Keratinocyte (primary cell): ENCODE data around the gene KLHL25. TPM values are rescaled to one million over a fixed set of nuclear protein-coding genes. Genes with fewer than 3 reads are reported as not detected.
A peak's percentile ranks its signal among the peaks of the same experiment; 100 is the strongest.

Source experiments
- DNase-seq: peaks from one replicate; pipeline ENCODE4 v3.0.0-alpha.2; 2011; ENCODE audit warnings: low read depth, missing footprints, low spot score
- FAIRE-seq: peaks from 2 replicates; lab custom pipeline; 2011; peaks lifted over from hg19 to GRCh38; lab: Jason Lieb, UNC
- H2AFZ ChIP-seq: 2 replicates; pipeline ENCODE4 v1.6.0; 2012; ENCODE audit warnings: low read length, control low read depth, inconsistent platforms; ENCODE audit not compliant: control insufficient read depth
- H3K27ac ChIP-seq: 2 replicates; pipeline ENCODE4 v1.5.1; 2011; ENCODE audit warnings: low read length; ENCODE audit not compliant: control insufficient read depth, insufficient read depth
- H3K27me3 ChIP-seq: 3 replicates; pipeline ENCODE4 v1.6.0; 2011; ENCODE audit warnings: low read length; ENCODE audit not compliant: control insufficient read depth, insufficient read depth; ENCODE audit errors: extremely low read depth
- H3K36me3 ChIP-seq, 2 experiments: 2 replicates in 1 of 2; 3 replicates in 1 of 2; pipeline ENCODE4 v1.5.1; 2011; ENCODE audit warnings: low read length in 2 of 2, mild to moderate bottlenecking in 1 of 2; ENCODE audit not compliant: control insufficient read depth in 2 of 2, insufficient read depth in 2 of 2; ENCODE audit errors: extremely low read depth in 1 of 2
- H3K4me1 ChIP-seq: 3 replicates; pipeline ENCODE4 v1.5.1; 2011; ENCODE audit warnings: low read length; ENCODE audit not compliant: control insufficient read depth, insufficient read depth; ENCODE audit errors: extremely low read depth
- H3K4me2 ChIP-seq: 3 replicates; pipeline ENCODE4 v1.6.0; 2011; ENCODE audit warnings: low read depth, low read length; ENCODE audit not compliant: control insufficient read depth, insufficient read depth; ENCODE audit errors: extremely low read depth
- H3K4me3 ChIP-seq, 3 experiments: fragments of 200-600 bp in 1 of 3; sonication (generic) in 1 of 3; 2 replicates in 2 of 3; 3 replicates in 1 of 3; pipeline ENCODE4 v1.5.1; 2011 to 2016; ENCODE audit warnings: low read length in 3 of 3, mild to moderate bottlenecking in 3 of 3, control low read depth in 2 of 3, inconsistent platforms in 1 of 3, low read depth in 1 of 3, mixed read lengths in 1 of 3, mixed run types in 1 of 3, moderate library complexity in 1 of 3; ENCODE audit not compliant: control insufficient read depth in 2 of 3, insufficient read depth in 2 of 3; ENCODE audit errors: extremely low read depth in 1 of 3
- H3K79me2 ChIP-seq: 2 replicates; pipeline ENCODE4 v1.6.0; 2012; ENCODE audit warnings: low read length; ENCODE audit not compliant: control insufficient read depth, insufficient read depth
- H3K9ac ChIP-seq: 3 replicates; pipeline ENCODE4 v1.6.0; 2011; ENCODE audit warnings: low read length; ENCODE audit not compliant: control insufficient read depth, insufficient read depth; ENCODE audit errors: extremely low read depth
- H3K9me1 ChIP-seq: 3 replicates; pipeline ENCODE4 v1.6.0; 2011; ENCODE audit warnings: low read length; ENCODE audit not compliant: control insufficient read depth, insufficient read depth; ENCODE audit errors: extremely low read depth
- H3K9me3 ChIP-seq: 2 replicates; pipeline ENCODE4 v1.5.1; 2012; ENCODE audit warnings: low read depth, low read length; ENCODE audit not compliant: control insufficient read depth
- H4K20me1 ChIP-seq: 3 replicates; pipeline ENCODE4 v1.6.0; 2011; ENCODE audit warnings: low read length; ENCODE audit not compliant: control insufficient read depth, insufficient read depth; ENCODE audit errors: extremely low read depth
- EZH2 ChIP-seq: IDR thresholded peaks from one replicate; pipeline ENCODE4 v1.6.1; 2012; ENCODE audit warnings: inconsistent platforms, mild to moderate bottlenecking, low read length, moderate library complexity
- dilution Hi-C: fragments of 300-500 bp; cut with MboI; formaldehyde crosslinking; loops from one replicate; pipeline ENCODE4 v1.7.0; 2020; ENCODE audit warnings: low sequenced_read_pairs; ENCODE audit not compliant: extremely low pct_ligation_motif_present
- polyA minus RNA-seq, 3 experiments: library from RNA; depleted of rRNA, polyadenylated mRNA; stranded (reverse); fragments of >200 nt; gene quantifications; 1 replicate in 1 of 3; 2 replicates in 1 of 3; 3 replicates in 1 of 3; pipeline ENCODE4 v1.2.3, GENCODE V29; 2011
- polyA plus RNA-seq, 5 experiments: library from polyadenylated mRNA; depleted of rRNA in 3 of 5; stranded (reverse) in 3 of 5; stranded (forward) in 1 of 5; unstranded in 1 of 5; fragments of >200 nt; gene quantifications; 1 replicate in 1 of 5; 2 replicates in 3 of 5; 3 replicates in 1 of 5; pipeline versions ENCODE4 v1.2.1 to v1.2.3, GENCODE V29; 2011 to 2012; ENCODE audit warnings: missing spikeins in 2 of 5, low read depth in 1 of 5, low replicate concordance in 1 of 5
- TF ChIP-seq, protein P1 (sequence below), 3 experiments: IDR thresholded peaks in 1 of 3; conservative IDR thresholded peaks in 1 of 3; optimal IDR thresholded peaks in 1 of 3; 2 replicates in 2 of 3; 3 replicates in 1 of 3; pipeline versions ENCODE3 to v1.5.1; 2011; ENCODE audit warnings: low read length in 3 of 3, mild to moderate bottlenecking in 3 of 3, moderate library complexity in 2 of 3, control low read depth in 1 of 3, inconsistent platforms in 1 of 3; ENCODE audit not compliant: insufficient read depth in 2 of 3; ENCODE audit errors: extremely low read depth in 1 of 3

Gene KLHL25, protein sequence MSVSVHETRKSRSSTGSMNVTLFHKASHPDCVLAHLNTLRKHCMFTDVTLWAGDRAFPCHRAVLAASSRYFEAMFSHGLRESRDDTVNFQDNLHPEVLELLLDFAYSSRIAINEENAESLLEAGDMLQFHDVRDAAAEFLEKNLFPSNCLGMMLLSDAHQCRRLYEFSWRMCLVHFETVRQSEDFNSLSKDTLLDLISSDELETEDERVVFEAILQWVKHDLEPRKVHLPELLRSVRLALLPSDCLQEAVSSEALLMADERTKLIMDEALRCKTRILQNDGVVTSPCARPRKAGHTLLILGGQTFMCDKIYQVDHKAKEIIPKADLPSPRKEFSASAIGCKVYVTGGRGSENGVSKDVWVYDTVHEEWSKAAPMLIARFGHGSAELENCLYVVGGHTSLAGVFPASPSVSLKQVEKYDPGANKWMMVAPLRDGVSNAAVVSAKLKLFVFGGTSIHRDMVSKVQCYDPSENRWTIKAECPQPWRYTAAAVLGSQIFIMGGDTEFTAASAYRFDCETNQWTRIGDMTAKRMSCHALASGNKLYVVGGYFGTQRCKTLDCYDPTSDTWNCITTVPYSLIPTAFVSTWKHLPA
- polyA plus RNA-seq (2.1 to 4.4 TPM (median 2.7 TPM) in 3 replicates), polyA minus RNA-seq (3.1 to 7.2 TPM (median 4.1 TPM) in 3 replicates)
- 0.60 TPM for polyA plus RNA-seq (2011; ENCODE audit: low read depth)
- polyA plus RNA-seq (2011; cell fraction: cytosol; rRNA removed) = 1.5 and 2.4 TPM in 2 replicates
- 5.1 and 6.5 TPM in 2 replicates for polyA plus RNA-seq (2011; cell fraction: nucleus; rRNA removed)
- 2.7 and 2.8 TPM in 2 replicates for polyA plus RNA-seq (2012; ENCODE audit: low replicate concordance)
- 3.3 TPM for polyA minus RNA-seq (2011; cell fraction: cytosol; rRNA and poly(A)+ RNA removed)
- 5.3 and 5.4 TPM in 2 replicates for polyA minus RNA-seq (2011; cell fraction: nucleus; rRNA and poly(A)+ RNA removed)

DNA sequence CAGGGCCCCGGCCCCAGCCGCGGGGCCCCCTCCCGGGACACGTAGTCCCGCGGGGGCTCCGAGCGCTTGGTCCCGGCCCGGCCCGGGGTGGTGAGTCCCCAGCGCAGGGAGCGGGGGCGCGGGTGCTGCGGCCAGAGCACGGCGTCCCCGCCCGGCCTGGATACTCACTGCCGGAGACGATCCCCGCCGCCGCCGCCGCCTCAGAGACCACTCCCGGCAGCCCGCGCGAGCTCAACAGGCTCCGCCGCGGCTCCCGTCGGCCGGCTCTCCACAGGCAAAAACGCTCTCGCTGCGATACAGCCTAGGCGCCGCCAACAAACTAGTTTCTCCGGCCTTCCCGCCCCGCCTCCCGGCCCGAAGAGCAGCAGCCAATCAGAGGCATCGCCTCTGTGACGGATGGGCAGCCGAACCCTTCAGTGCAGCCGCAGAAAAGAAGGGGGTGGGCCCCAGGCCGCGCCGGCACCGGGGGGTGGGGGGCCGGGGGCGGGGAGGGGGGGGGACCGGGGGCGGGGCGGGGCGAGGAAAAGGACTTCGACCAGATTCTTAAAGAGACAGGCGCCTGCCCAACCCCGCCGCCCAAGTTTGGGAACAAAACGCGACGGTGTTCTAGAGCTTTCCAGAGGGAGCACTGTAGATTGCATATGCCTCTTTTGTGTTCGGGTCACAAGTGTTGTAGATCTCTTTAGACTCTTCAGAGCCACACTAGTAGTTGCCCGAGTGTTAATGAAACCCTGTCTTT lies at the start of gene KLHL25:
Gene KLHL25, minus strand, starts transcription at position 328 of the 739 bp plus-strand sequence. CDS start 25,115 bp downstream, outside the sequence.
- Histone ChIP-seq H3K79me2 (peaks cover 29% of the 10 kb centered on the region), H3K27ac (peak within 1 kb of the TSS; percentile 49), H3K9me1 (no peaks in the 10 kb centered on the region), H4K20me1 (no peaks in the 10 kb centered on the region), H2AFZ (peak within 1 kb of the TSS; percentile 96), H3K4me2 (peak within 1 kb of the TSS; percentile 99), H3K4me1 (peaks cover 17% of the 10 kb centered on the region), H3K9ac (peak within 1 kb of the TSS; percentile 80), H3K27me3 (no peaks in the 10 kb centered on the region), H3K9me3 (no peaks in the 10 kb centered on the region), H3K36me3 (no peaks in the 10 kb centered on the region), H3K4me3 (peak within 1 kb of the TSS; percentile 60 to 86 (median 81))
- FAIRE-seq = peak; percentile 36
- dilution Hi-C loops = no loop called here
- no peak for DNase-seq
- TF ChIP-seq, protein P1, sequence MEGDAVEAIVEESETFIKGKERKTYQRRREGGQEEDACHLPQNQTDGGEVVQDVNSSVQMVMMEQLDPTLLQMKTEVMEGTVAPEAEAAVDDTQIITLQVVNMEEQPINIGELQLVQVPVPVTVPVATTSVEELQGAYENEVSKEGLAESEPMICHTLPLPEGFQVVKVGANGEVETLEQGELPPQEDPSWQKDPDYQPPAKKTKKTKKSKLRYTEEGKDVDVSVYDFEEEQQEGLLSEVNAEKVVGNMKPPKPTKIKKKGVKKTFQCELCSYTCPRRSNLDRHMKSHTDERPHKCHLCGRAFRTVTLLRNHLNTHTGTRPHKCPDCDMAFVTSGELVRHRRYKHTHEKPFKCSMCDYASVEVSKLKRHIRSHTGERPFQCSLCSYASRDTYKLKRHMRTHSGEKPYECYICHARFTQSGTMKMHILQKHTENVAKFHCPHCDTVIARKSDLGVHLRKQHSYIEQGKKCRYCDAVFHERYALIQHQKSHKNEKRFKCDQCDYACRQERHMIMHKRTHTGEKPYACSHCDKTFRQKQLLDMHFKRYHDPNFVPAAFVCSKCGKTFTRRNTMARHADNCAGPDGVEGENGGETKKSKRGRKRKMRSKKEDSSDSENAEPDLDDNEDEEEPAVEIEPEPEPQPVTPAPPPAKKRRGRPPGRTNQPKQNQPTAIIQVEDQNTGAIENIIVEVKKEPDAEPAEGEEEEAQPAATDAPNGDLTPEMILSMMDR (optimal IDR thresholded peaks at IDR 0.05 in 1 of 3, IDR thresholded peaks at IDR 0.05 in 1 of 3, conservative IDR thresholded peaks at IDR 0.05 in 1 of 3; ENCODE audit: extremely low read depth in 1 of 3, insufficient read depth in 2 of 3, low read length in 3 of 3) = no peak
- no peak for TF ChIP-seq EZH2

DNA sequence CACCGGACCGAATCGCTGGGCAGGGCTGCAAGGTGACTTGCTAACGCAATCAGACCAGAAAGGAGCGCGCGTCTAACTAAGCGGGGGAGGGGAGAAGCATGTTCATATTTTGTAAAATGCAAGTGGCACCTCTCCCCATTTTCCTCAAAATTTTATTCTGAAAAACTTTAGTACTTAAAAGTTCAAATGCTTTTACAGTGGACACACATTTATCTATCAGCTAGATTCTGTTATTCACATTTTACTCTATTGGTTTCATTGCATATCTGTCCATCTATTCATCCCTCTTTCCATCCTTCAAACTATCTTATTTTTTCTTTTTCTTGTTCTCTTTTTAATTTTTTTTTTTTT lies 46.1 kb upstream of the KLHL25 start:
- Histone ChIP-seq H2AFZ (peak overlapping the region; percentile 36), H3K9ac (no peak overlapping the region), H3K9me1 (no peaks in the 10 kb centered on the region), H3K36me3 (no peaks in the 10 kb centered on the region), H3K4me2 (peak overlapping the region; percentile 75), H3K79me2 (no peaks in the 10 kb centered on the region), H3K27ac (no peak overlapping the region), H3K4me1 (peaks cover 8% of the 10 kb centered on the region), H3K4me3 (no peak overlapping the region), H4K20me1 (no peaks in the 10 kb centered on the region), H3K27me3 (no peaks in the 10 kb centered on the region), H3K9me3 (no peaks in the 10 kb centered on the region)
- dilution Hi-C loops = no loop called here
- DNase-seq = no peak
- TF ChIP-seq EZH2 = no peak
- TF ChIP-seq, protein P1 (optimal IDR thresholded peaks at IDR 0.05 in 1 of 3, IDR thresholded peaks at IDR 0.05 in 1 of 3, conservative IDR thresholded peaks at IDR 0.05 in 1 of 3; ENCODE audit: extremely low read depth in 1 of 3, insufficient read depth in 2 of 3, low read length in 3 of 3) = no peak
- FAIRE-seq = no peak
